BE2C (cell line): ENCODE results near the gene HIBCH.
"Not testable (repeated sequence)": the region's sequence is repeated elsewhere in the genome, so short reads cannot be mapped to it uniquely, and the experiment has no call there.

Experiments used
- DNase-seq: peaks from one replicate; pipeline ENCODE4 v3.0.0-alpha.2; 2020
- H3K27me3 ChIP-seq: fragments of 250-450 bp; sonication (Bioruptor Pico); 2 replicates; pipeline ENCODE4 v1.5.1; 2020; ENCODE audit warnings: mild to moderate bottlenecking
- H3K36me3 ChIP-seq: fragments of 250-450 bp; sonication (Bioruptor Pico); 2 replicates; pipeline ENCODE4 v1.5.1; 2020; ENCODE audit warnings: mild to moderate bottlenecking
- H3K4me1 ChIP-seq: fragments of 250-450 bp; sonication (Bioruptor Pico); 2 replicates; pipeline ENCODE4 v1.5.1; 2020
- H3K4me3 ChIP-seq: 2 replicates; pipeline ENCODE4 v1.5.1; 2011; ENCODE audit warnings: low read depth, low read length
- H3K9me3 ChIP-seq: fragments of 250-450 bp; sonication (Bioruptor Pico); 2 replicates; pipeline ENCODE4 v1.5.1; 2020
- TF ChIP-seq, protein P1 (sequence below): IDR thresholded peaks from 2 replicates; pipeline ENCODE4 v1.5.1; 2012; ENCODE audit warnings: mild to moderate bottlenecking, low read depth, low read length

HIBCH gene

DNA sequence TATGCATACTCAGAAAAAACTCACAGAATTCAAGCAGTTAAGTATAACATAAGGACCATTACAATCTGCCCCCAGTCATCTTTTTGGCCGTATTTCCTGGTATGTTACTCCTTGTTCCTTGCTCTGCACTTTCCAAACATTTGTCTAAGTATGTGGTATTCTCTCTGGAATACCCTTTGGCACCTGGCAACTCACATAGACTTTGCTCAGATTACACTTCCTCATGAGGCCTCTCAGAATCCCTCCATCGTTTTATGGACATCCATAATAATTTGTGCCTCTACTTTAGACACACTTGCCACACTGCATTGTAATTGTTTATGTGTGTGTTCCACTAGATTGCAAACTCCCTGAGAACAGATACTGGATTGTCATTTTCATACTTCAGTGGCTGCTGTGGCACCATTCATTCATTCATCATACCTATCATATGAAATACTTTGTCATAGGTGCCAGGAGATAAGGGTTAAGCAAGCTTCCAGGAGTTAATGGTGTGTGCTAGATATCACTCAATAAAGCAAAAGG lies 84.0 kb downstream of the HIBCH start:
- DNase-seq: no peak
- H3K9me3 ChIP-seq: no peaks in the 10 kb centered on the region
- no peaks in the 10 kb centered on the region; the same call in 1 of the 2 replicates for H3K36me3 ChIP-seq
- no peaks in the 10 kb centered on the region for H3K27me3 ChIP-seq
- no peaks in the 10 kb centered on the region for H3K4me1 ChIP-seq
- TF ChIP-seq, protein P1, sequence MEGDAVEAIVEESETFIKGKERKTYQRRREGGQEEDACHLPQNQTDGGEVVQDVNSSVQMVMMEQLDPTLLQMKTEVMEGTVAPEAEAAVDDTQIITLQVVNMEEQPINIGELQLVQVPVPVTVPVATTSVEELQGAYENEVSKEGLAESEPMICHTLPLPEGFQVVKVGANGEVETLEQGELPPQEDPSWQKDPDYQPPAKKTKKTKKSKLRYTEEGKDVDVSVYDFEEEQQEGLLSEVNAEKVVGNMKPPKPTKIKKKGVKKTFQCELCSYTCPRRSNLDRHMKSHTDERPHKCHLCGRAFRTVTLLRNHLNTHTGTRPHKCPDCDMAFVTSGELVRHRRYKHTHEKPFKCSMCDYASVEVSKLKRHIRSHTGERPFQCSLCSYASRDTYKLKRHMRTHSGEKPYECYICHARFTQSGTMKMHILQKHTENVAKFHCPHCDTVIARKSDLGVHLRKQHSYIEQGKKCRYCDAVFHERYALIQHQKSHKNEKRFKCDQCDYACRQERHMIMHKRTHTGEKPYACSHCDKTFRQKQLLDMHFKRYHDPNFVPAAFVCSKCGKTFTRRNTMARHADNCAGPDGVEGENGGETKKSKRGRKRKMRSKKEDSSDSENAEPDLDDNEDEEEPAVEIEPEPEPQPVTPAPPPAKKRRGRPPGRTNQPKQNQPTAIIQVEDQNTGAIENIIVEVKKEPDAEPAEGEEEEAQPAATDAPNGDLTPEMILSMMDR: no peak
- no peak overlapping the region for H3K4me3 ChIP-seq

DNA sequence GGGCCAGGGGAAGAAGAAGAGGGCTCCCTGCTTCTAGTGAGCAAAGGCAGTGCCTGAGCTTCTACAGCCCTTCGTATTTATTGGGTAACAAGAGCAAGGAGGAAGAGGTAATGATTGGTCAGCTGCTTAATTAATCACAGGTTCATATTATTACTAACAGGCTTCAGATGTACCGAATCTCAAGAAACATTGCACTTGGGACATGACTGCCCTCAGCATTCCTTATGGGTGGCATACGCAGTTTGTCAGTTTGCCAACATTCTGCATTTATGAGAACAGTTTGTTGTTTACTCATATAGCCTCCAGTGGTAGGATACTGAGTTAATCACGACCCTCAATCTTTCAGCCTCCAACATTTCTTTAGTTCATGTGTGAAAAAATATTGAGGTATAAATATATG lies 84.5 kb downstream of the HIBCH start:
- Histone ChIP-seq H3K4me1 (no peaks in the 10 kb centered on the region), H3K9me3 (no peaks in the 10 kb centered on the region), H3K36me3 (no peaks in the 10 kb centered on the region; the same call in 1 of the 2 replicates), H3K27me3 (no peaks in the 10 kb centered on the region), H3K4me3 (no peak overlapping the region)
- DNase-seq: no peak
- TF ChIP-seq, protein P1: no peak

DNA sequence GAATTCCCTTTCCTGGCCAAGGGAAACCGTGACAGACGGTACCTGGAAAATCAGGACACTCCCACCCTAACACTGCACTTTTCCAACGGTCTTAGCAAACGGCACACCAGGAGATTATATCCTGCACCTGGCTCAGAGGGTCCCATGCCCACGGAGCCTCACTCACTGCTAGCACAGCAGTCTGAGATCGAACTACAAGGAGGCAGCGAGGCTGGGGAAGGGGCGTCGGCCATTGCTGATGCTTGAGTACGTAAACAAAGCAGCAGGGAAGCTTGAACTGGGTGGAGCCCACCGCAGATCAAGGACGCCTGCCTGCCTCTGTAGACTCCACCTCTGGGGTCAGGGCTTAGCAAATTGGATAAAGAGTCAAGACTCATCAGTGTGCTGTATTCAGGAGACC lies 95.6 kb downstream of the HIBCH start:
- not testable (repeated sequence) for H3K9me3 ChIP-seq, H3K4me1 ChIP-seq, H3K4me3 ChIP-seq, H3K27me3 ChIP-seq, H3K36me3 ChIP-seq, DNase-seq

DNA sequence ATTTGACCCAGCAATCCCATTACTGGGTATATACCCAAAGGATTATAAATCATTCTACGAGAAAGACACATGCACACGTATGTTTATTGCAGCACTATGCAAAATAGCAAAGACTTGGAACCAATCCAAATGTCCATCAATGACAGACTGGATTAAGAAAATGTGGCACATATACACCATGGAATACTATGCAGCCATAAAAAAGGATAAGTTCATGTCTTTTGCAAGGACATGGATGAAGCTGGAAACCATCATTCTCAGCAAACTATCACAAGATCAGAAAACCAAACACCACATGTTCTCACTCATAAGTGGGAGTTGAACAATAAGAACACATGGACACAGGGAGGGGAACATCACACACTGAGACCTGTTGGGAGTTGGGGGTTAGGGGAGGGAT lies 96.9 kb downstream of the HIBCH start:
- DNase-seq, H3K36me3 ChIP-seq, H3K27me3 ChIP-seq, H3K4me1 ChIP-seq, H3K9me3 ChIP-seq, H3K4me3 ChIP-seq: not testable (repeated sequence)

DNA sequence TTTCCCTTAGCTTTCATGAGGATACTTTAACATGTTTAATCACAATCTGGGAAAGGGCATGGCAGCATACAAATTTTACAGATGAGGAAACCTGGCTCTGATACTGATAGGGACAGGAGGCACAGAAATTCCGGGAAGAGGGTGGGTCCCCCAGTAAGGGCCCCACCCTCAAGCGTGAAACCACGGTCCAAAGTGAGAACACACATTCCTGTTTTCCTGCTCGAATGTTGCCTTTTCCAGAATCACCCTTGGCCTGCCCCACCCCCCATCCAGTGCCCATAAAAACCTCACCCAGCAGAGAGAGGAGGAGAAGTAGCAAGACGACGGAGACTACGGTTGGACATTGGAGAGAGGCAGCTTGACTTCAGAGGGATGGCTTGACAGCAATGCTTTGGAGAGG lies 98.2 kb downstream of the HIBCH start:
- DNase-seq: no peak
- Histone ChIP-seq H3K4me3 (no peak overlapping the region), H3K27me3 (no peaks in the 10 kb centered on the region), H3K9me3 (no peaks in the 10 kb centered on the region), H3K4me1 (no peaks in the 10 kb centered on the region), H3K36me3 (peaks cover 4% of the 10 kb centered on the region; the same call in 1 of the 2 replicates)
- TF ChIP-seq, protein P1: no peak

DNA sequence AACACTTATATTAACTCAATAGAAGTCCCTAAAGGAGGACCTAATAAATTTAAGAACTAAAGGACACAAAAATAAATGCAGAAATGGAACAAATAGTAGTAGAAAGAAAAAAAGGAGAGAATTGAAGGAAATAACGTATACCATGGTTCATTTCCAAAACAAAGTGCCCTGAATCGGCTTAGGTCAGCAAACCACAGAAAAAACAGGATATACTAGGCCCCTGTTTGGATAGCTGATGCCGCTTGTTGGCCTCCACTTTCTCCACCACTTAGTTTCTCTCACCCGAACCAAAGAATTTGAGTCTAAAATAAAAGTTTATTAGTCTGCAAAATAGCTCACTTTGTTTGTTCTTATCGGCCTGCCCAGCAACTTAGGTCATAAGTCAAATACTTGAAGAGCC lies 100.4 kb downstream of the HIBCH start:
- H3K4me1 ChIP-seq: no peaks in the 10 kb centered on the region
- no peaks in the 10 kb centered on the region for H3K9me3 ChIP-seq
- H3K36me3 ChIP-seq: peaks cover 4% of the 10 kb centered on the region; the same call in 1 of the 2 replicates
- no peak overlapping the region for H3K4me3 ChIP-seq
- no peak for DNase-seq
- no peaks in the 10 kb centered on the region for H3K27me3 ChIP-seq
- TF ChIP-seq, protein P1: no peak

DNA sequence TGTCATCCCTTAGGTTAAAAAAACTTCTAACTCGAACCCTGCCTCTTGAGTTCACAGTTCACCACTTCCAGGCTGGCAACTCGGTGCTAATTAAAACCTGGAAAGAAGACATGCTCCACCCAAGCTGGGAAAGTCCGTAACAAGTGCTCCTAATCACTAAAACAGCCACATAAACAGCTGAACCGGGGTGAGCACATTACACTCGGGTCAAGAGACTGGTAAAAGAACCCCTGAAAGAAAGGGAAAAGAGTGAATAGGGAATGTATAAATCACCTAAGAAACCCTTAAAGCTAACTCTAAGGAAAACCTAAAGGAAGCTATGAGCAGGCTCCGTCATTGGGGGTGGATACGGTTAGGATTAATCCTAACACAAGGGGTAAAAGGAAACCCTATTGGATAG lies 102.0 kb downstream of the HIBCH start:
- no peaks in the 10 kb centered on the region; the same call in none of the 2 replicates for H3K36me3 ChIP-seq
- no peaks in the 10 kb centered on the region for H3K4me1 ChIP-seq
- DNase-seq: no peak

More for the DNA sequence above, 102.0 kb downstream of the HIBCH start:
- no peaks in the 10 kb centered on the region for H3K27me3 ChIP-seq
- TF ChIP-seq, protein P1: no peak
- H3K4me3 ChIP-seq: no peak overlapping the region
- H3K9me3 ChIP-seq: no peaks in the 10 kb centered on the region
